Measurements from ENCODE around the gene REC114.

Gene REC114

GRCh38 chr15:73558529-73558928 is 115.6 kb downstream of the REC114 start:
- H3K4me3 ChIP-seq (ENCODE audit: low read depth, low read length), result no peak overlapping the region
- DNase-seq (ENCODE audit: low read depth), result no peak
- no peak for TF ChIP-seq CTCF (conservative IDR thresholded peaks at IDR 0.05; ENCODE audit: low read depth, low read length)

GRCh38 chr15:73560501-73561117 is 117.6 kb downstream of the REC114 start:
- peak; percentile 58 for TF ChIP-seq CTCF (conservative IDR thresholded peaks at IDR 0.05; ENCODE audit: low read depth, low read length)
- H3K4me3 ChIP-seq (ENCODE audit: low read depth, low read length), result no peak overlapping the region
- DNase-seq (ENCODE audit: low read depth), result peak; percentile 89

GRCh38 chr15:73564255-73564654 is 121.3 kb downstream of the REC114 start:
- peak; percentile 61 for DNase-seq (ENCODE audit: low read depth)
- no peak overlapping the region for H3K4me3 ChIP-seq (ENCODE audit: low read depth, low read length)
- peak; percentile 55 for TF ChIP-seq CTCF (conservative IDR thresholded peaks at IDR 0.05; ENCODE audit: low read depth, low read length)

- no peak for TF ChIP-seq CTCF (conservative IDR thresholded peaks at IDR 0.05; ENCODE audit: low read depth, low read length)
- no peak for DNase-seq (ENCODE audit: low read depth)
- H3K4me3 ChIP-seq (ENCODE audit: low read depth, low read length), result no peak overlapping the region
Observed at GRCh38 chr15:73567020-73567419, 124.1 kb downstream of the REC114 start.

GRCh38 chr15:73568564-73569280 is 125.8 kb downstream of the REC114 start:
- no peak for DNase-seq (ENCODE audit: low read depth)
- H3K4me3 ChIP-seq (ENCODE audit: low read depth, low read length), result no peak overlapping the region
- no peak for TF ChIP-seq CTCF (conservative IDR thresholded peaks at IDR 0.05; ENCODE audit: low read depth, low read length)

- TF ChIP-seq CTCF (conservative IDR thresholded peaks at IDR 0.05; ENCODE audit: low read depth, low read length), result no peak
- no peak overlapping the region for H3K4me3 ChIP-seq (ENCODE audit: low read depth, low read length)
- DNase-seq (ENCODE audit: low read depth), result no peak
Observed at GRCh38 chr15:73569361-73569760, 126.4 kb downstream of the REC114 start.

Measured in choroid plexus epithelial cell (primary cell).